GM18861 (cell line): ENCODE results near the gene PKP3.
"Not testable (repeated sequence)": the region's sequence is repeated elsewhere in the genome, so short reads cannot be mapped to it uniquely, and the experiment has no call there.

Experiments
- ATAC-seq: cut with Tn5 transposase; IDR thresholded peaks from one replicate; pipeline ENCODE4 v1.9.1; 2021; ENCODE audit not compliant: unreplicated experiment

The PKP3 gene

GRCh38 chr11:363443-363805 is 30.6 kb upstream of the PKP3 start:
- ATAC-seq = not testable (repeated sequence)

- ATAC-seq = no peak
Measured at GRCh38 chr11:363948-364761, 29.9 kb upstream of the PKP3 start.

GRCh38 chr11:364991-365725 is 28.9 kb upstream of the PKP3 start:
- ATAC-seq = no peak

- no peak for ATAC-seq
Measured at GRCh38 chr11:365831-366230, 28.2 kb upstream of the PKP3 start.

GRCh38 chr11:367956-368413 is 26.0 kb upstream of the PKP3 start:
- ATAC-seq = no peak

GRCh38 chr11:368414-369335 is 25.3 kb upstream of the PKP3 start:
- ATAC-seq = no peak

GRCh38 chr11:369336-370018 is 24.5 kb upstream of the PKP3 start, which contains the start of gene B4GALNT4:
Gene B4GALNT4 (plus strand): TSS chr11:369499. CDS start chr11:369804, 305 bp downstream.
- no peak for ATAC-seq

- ATAC-seq = no peak
Measured at GRCh38 chr11:370070-370941, 23.7 kb upstream of the PKP3 start.

- ATAC-seq = no peak
Measured at GRCh38 chr11:371051-371450, 23.0 kb upstream of the PKP3 start.

- ATAC-seq = no peak
Measured at GRCh38 chr11:371716-372590, 22.1 kb upstream of the PKP3 start.

GRCh38 chr11:372809-373715 is 20.9 kb upstream of the PKP3 start:
- ATAC-seq = no peak

GRCh38 chr11:373716-374551 is 20.1 kb upstream of the PKP3 start:
- no peak for ATAC-seq

GRCh38 chr11:375065-376025 is 18.7 kb upstream of the PKP3 start:
- no peak for ATAC-seq

GRCh38 chr11:376531-377173 is 17.4 kb upstream of the PKP3 start:
- ATAC-seq = no peak
